Pancreas (tissue), 10 donors: ENCODE data around the gene USP3. TPM values are rescaled to one million over a fixed set of nuclear protein-coding genes. Genes with fewer than 3 reads are reported as not detected.

ENCODE experiments used
- ATAC-seq, 4 donors: fragments of 200-7000 bp; cut with Tn5 transposase; one replicate each; pipeline versions ENCODE4 v1.8.0 to v1.9.1; 2020; ENCODE audit warnings: mild to moderate bottlenecking in 4 of 4, moderate library complexity in 4 of 4
- DNase-seq, 6 donors: peaks; one replicate each; pipeline ENCODE4 v3.0.0-alpha.2; 2020
- FAIRE-seq: peaks from 2 replicates; lab custom pipeline; 2012; peaks lifted over from hg19 to GRCh38; lab: Jason Lieb, UNC
- H3K27ac ChIP-seq, 4 donors: fragments of 200-600 bp; sonication (generic); 1 replicate in 3 of 4; 2 replicates in 1 of 4; pipeline versions ENCODE4 v1.5.0 to v1.8.0; 2020
- H3K27me3 ChIP-seq, 4 donors: fragments of 200-600 bp; one replicate each; pipeline ENCODE4 v1.8.0; 2021
- H3K36me3 ChIP-seq, 3 donors: fragments of 200-600 bp; sonication (generic) in 1 of 3; one replicate each; pipeline versions ENCODE4 v1.5.0 to v1.8.0; 2020 to 2021
- H3K4me1 ChIP-seq, 3 donors: fragments of 200-600 bp; one replicate each; pipeline ENCODE4 v1.8.0; 2021
- H3K4me3 ChIP-seq, 4 donors: fragments of 200-600 bp; sonication (generic) in 2 of 4; one replicate each; pipeline versions ENCODE4 v1.5.0 to v1.8.0; 2020 to 2021
- H3K9me3 ChIP-seq, 4 donors: fragments of 200-600 bp; one replicate each; pipeline ENCODE4 v1.8.0; 2021
- WGBS, 2 donors: extraction: QIAGEN DNeasy Blood & Tissue Kit; methylation state at CpG; one replicate each; pipeline ENCODE4 v1.1.7; 2013; 5-methylcytosine and 5-hydroxymethylcytosine counted together
- intact Hi-C, 3 donors: fragments of 100-400 bp; cut with DNase I; formaldehyde crosslinking; loops; one replicate each; pipeline versions ENCODE4 v1.11.1 to v1.14.2; 2022
- polyA plus RNA-seq, 2 donors: library from polyadenylated mRNA; stranded (reverse); fragments of 200-250 nt; gene quantifications; one replicate each; pipeline ENCODE4 v1.2.3, GENCODE V29; 2013
- total RNA-seq, 6 donors: library from RNA; stranded (reverse); fragmentation: NEBNext Ultra II Directional in 4 of 6; extraction: Animal tissue kit (Norgen Biotek cat#: 25700) in 4 of 6; gene quantifications; one replicate each; pipeline versions ENCODE4 v1.2.1 to v1.2.4, GENCODE V29; 2021 to 2023
- TF ChIP-seq, protein P1 (sequence below), 4 donors: fragments of 200-600 bp; sonication (generic) in 3 of 4; IDR thresholded peaks; one replicate each; pipeline versions ENCODE4 v1.5.0 to v1.8.0; 2021; ENCODE audit warnings: antibody characterized with exemption in 4 of 4
- donor health status: healthy with polysubstance abuse.
- donor health status: DM: no; HTN: no; CAD: no; lungs with moderate emphysema.
- donor health status: DM: no; HTN: no; CAD: no.
- donor health status: control.
- donor health status: control.
- donor health status: Bipolar disorder and iron deficiency.
- donor health status: DM: yes; HTN: yes; CAD: no.
- donor health status: DM: no; HTN: no; CAD: no.
- donor health status: DM: no; HTN: no; CAD: no.
- donor health status: DM: yes; HTN: yes; CAD: no.

Gene USP3
- total and polyA plus RNA-seq, 8 donors: 28.5 to 50.8 (median 41.2) TPM

DNA sequence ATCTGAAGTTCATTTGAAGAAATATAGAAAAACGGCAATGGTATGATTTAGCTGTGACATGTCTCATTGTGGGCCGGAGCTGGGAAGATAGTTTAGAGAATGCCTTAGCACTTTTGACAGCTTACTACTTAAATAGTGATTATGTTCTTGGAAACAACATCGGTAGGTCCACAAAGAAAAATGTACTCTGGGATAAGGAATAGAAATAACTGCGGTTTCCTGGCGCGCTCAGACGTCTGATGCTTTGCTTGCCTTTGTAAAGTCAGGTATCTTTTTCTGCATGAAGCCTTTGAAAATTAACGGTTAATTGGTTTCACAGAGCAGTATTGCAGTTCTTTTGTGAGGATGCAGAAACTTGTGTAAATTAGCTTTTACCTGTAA is 1.4 kb downstream of the USP3 start:
- TF ChIP-seq, protein P1, sequence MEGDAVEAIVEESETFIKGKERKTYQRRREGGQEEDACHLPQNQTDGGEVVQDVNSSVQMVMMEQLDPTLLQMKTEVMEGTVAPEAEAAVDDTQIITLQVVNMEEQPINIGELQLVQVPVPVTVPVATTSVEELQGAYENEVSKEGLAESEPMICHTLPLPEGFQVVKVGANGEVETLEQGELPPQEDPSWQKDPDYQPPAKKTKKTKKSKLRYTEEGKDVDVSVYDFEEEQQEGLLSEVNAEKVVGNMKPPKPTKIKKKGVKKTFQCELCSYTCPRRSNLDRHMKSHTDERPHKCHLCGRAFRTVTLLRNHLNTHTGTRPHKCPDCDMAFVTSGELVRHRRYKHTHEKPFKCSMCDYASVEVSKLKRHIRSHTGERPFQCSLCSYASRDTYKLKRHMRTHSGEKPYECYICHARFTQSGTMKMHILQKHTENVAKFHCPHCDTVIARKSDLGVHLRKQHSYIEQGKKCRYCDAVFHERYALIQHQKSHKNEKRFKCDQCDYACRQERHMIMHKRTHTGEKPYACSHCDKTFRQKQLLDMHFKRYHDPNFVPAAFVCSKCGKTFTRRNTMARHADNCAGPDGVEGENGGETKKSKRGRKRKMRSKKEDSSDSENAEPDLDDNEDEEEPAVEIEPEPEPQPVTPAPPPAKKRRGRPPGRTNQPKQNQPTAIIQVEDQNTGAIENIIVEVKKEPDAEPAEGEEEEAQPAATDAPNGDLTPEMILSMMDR (IDR thresholded peaks at IDR 0.05): no peak
- no peak for FAIRE-seq
- Histone ChIP-seq H3K36me3 (no peaks in the 10 kb centered on the region), H3K4me3 (peak overlapping the region; percentile 71 to 93 (median 80)), H3K4me1 (peaks cover 44 to 70% (median 67%) of the 10 kb centered on the region in 3 donors), H3K9me3 (no peaks in the 10 kb centered on the region), H3K27ac (peak overlapping the region; percentile 96 to 100 (median 99)), H3K27me3 (no peaks in the 10 kb centered on the region)
- intact Hi-C loops: no loop called here
- ATAC-seq: no peak
- no peak for DNase-seq
- WGBS, 2 donors: 3 to 6% methylated on average over 8 of the region's 8 CpGs

DNA sequence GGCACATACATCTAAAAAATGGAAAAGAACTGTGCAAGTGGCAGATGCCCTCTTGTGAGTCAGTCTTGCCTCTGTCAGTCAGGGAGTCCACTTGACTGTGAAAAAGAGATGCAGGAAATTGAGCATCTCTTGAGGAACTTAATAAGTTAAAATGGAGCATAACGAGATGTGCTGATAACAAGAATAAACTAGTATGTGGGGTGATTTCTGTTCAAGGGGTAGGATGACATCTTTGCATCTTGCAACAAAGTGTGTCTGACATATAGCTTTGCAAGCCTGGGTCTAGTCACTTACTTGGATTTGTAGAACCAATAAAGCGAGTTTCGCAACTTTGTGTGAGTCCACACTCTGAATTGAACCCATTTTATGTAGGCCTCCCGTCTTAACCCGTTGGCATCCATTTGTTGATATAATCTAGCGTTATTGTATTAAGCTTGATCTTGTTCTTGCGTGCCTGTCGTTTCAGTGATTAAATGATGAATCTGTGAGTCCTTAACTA is 2.2 kb downstream of the USP3 start:
- DNase-seq (no peak), FAIRE-seq (no peak), ATAC-seq (no peak)
- Histone ChIP-seq H3K36me3 (no peaks in the 10 kb centered on the region), H3K4me3 (peak overlapping the region in 3 of 4 donors; percentile 77 to 93 (median 84)), H3K27ac (peak overlapping the region in 1 of 4 donors; percentile 100), H3K4me1 (peaks cover 48 to 68% (median 60%) of the 10 kb centered on the region in 3 donors), H3K27me3 (no peaks in the 10 kb centered on the region), H3K9me3 (no peaks in the 10 kb centered on the region)
- intact Hi-C loops: no loop called here
- WGBS, 2 donors: 24 to 28% methylated on average over 8 of the region's 8 CpGs
- TF ChIP-seq, protein P1 (IDR thresholded peaks at IDR 0.05): no peak

DNA sequence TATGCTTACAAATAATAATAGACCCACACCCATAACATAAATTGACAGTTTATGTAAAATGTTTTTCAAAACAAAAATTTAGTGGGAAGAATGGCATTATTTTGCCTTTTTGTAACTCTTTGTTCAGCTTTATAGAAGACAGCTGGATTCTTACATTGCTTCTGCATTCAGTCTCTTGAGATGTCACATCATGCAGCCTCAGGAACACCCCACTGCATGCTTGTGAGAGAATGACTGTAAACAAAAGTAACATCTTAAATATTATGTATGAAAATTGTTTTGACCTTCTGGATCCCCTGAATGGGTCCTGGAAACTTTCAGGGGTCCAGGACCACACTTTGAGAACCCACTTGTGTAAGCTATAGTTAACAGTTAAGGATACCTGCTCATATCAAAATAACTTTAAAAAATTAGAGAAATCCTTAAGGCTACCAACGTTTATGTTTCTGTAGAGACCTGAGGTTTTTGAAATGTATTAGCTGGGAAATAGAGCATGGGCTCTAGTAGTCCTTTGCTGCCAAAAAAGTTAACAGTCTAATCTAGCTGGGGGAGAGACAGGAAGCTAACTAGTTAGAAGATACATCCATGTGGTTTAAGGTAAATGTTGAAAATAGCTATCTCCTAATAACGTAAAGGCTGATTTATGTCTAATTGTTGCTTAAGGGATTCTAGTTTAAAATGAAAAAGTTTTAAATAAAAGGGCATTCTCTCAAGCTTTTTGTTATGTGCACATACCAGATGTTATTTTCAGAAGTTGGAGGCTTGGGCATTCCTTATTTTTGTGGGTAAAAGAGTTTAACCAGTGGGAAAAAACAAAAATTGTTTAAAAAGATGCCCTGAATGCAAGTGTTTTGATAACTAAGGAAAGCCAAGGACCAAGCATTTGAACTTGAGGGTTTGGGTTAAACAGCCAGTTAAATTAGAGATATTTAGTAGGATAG is 3.8 kb downstream of the USP3 start:
- Histone ChIP-seq H3K36me3 (no peaks in the 10 kb centered on the region), H3K27me3 (no peaks in the 10 kb centered on the region), H3K9me3 (no peaks in the 10 kb centered on the region), H3K4me3 (no peak overlapping the region), H3K4me1 (peaks cover 34 to 58% (median 52%) of the 10 kb centered on the region in 3 donors), H3K27ac (no peak overlapping the region)
- 17 to 19% methylated on average over 2 of the region's 2 CpGs for WGBS, 2 donors
- no peak for ATAC-seq
- intact Hi-C loops: no loop called here
- DNase-seq: no peak
- no peak for FAIRE-seq
- TF ChIP-seq, protein P1 (IDR thresholded peaks at IDR 0.05): no peak

DNA sequence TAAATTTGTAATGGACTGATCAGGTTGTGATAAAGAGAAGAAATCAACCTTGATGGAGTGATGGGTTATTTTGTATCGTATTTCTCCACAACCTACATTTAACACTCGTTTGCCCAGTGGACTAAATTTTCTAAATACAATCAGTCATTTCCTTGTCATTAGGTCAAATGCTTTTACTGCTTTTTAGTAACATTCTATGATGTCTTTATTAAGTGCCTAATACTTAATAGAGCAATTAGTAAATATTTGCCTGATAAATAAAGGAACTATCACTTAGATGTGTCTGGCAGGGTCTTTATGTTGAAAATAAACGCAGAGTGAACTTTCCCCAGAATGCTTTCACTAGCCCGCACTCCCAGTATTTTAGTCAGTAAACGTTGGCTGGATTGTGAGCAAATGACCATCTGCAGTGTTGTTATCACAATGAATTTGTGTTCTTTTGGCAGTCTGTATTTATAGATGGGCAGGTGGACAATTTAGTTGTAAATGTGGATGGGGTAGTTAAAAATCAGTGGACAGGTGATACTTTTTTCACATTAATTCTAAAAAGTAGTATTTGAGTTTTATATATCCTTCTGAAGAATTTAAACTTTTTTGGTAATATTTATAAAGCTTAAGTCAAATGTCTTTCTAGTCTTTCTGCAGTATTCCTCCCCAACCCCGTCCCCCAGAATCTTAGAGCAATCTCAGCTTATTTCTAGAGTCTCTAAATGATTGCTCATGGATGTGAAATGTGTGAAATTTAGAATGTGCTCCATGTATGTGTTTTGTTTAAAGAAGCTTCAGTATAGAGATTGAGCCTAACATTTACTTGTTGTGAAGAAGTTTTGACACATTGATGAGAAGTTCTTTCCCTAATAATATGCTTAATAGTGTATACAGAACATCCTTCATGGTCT is 4.9 kb downstream of the USP3 start:
- TF ChIP-seq, protein P1 (IDR thresholded peaks at IDR 0.05): no peak

More for the DNA sequence above, 4.9 kb downstream of the USP3 start:
- Histone ChIP-seq H3K4me3 (no peak overlapping the region), H3K36me3 (no peaks in the 10 kb centered on the region), H3K9me3 (no peaks in the 10 kb centered on the region), H3K27me3 (no peaks in the 10 kb centered on the region), H3K4me1 (peaks cover 40 to 68% (median 63%) of the 10 kb centered on the region in 3 donors), H3K27ac (peak overlapping the region in 2 of 4 donors; percentile 6 to 23)
- DNase-seq: no peak
- WGBS, 2 donors: 18 to 23% methylated on average over 6 of the region's 6 CpGs
- no peak for ATAC-seq
- no peak for FAIRE-seq
- intact Hi-C loops: no loop called here
